ENCODE measurements around the gene FARP1. TPM values are rescaled to one million over a fixed set of nuclear protein-coding genes. Genes with fewer than 3 reads are reported as not detected.
"Not testable (repeated sequence)": the region's sequence is repeated elsewhere in the genome, so short reads cannot be mapped to it uniquely, and the experiment has no call there.

FARP1 gene
- total RNA-seq, 2 donors from 2014 or later, result 89.5 to 93.6 TPM

GRCh38 chr13:98365302-98365701, 222.4 kb downstream of the FARP1 start:
- H3K4me1 ChIP-seq, result no peaks in the 10 kb centered on the region
- no peaks in the 10 kb centered on the region for H3K36me3 ChIP-seq (replicated peaks in 1 of 2; ENCODE audit: insufficient read depth in 1 of 2, low read depth in 2 of 2)
- DNase-seq, result no peak
- no peak overlapping the region for H3K4me3 ChIP-seq
- H3K27me3 ChIP-seq, result no peaks in the 10 kb centered on the region
- H3K27ac ChIP-seq, result no peak overlapping the region
- H3K9me3 ChIP-seq, result no peaks in the 10 kb centered on the region
- ATAC-seq, result no peak
- WGBS, 2 donors, result 77 to 79% methylated on average over 3 of the region's 3 CpGs
- intact Hi-C loops (cut with DNase I), result no loop called here
- TF ChIP-seq POLR2A (IDR thresholded peaks at IDR 0.05), result no peak
- no peak for TF ChIP-seq CTCF (IDR thresholded peaks at IDR 0.05)

GRCh38 chr13:98366010-98366409, 223.1 kb downstream of the FARP1 start:
- Histone ChIP-seq H3K4me3 (no peak overlapping the region), H3K36me3 (replicated peaks in 1 of 2; ENCODE audit: insufficient read depth in 1 of 2, low read depth in 2 of 2) (no peaks in the 10 kb centered on the region), H3K27ac (no peak overlapping the region), H3K9me3 (no peaks in the 10 kb centered on the region), H3K4me1 (peaks cover 6% of the 10 kb centered on the region), H3K27me3 (no peaks in the 10 kb centered on the region)
- TF ChIP-seq POLR2A (IDR thresholded peaks at IDR 0.05) (no peak), CTCF (IDR thresholded peaks at IDR 0.05) (no peak)
- no peak for ATAC-seq
- 95 to 98% methylated on average over 2 of the region's 2 CpGs for WGBS, 2 donors
- DNase-seq, result no peak
- intact Hi-C loops (cut with DNase I), result no loop called here

GRCh38 chr13:98366443-98366842, 223.5 kb downstream of the FARP1 start:
- no peaks in the 10 kb centered on the region for H3K9me3 ChIP-seq
- H3K27me3 ChIP-seq, result no peaks in the 10 kb centered on the region
- no peak overlapping the region for H3K27ac ChIP-seq
- no peak overlapping the region for H3K4me3 ChIP-seq
- no peak for DNase-seq
- H3K36me3 ChIP-seq (replicated peaks in 1 of 2; ENCODE audit: insufficient read depth in 1 of 2, low read depth in 2 of 2), result no peaks in the 10 kb centered on the region
- peaks cover 10% of the 10 kb centered on the region for H3K4me1 ChIP-seq
- ATAC-seq, result no peak
- WGBS, 2 donors, result 95 to 96% methylated on average over 7 of the region's 7 CpGs
- intact Hi-C loops (cut with DNase I), result no loop called here
- TF ChIP-seq POLR2A (IDR thresholded peaks at IDR 0.05) (no peak), CTCF (IDR thresholded peaks at IDR 0.05) (no peak)

- Histone ChIP-seq H3K36me3 (replicated peaks in 1 of 2; ENCODE audit: insufficient read depth in 1 of 2, low read depth in 2 of 2) (no peaks in the 10 kb centered on the region), H3K27me3 (no peaks in the 10 kb centered on the region), H3K27ac (no peak overlapping the region), H3K4me1 (peaks cover 13% of the 10 kb centered on the region), H3K9me3 (no peaks in the 10 kb centered on the region), H3K4me3 (no peak overlapping the region)
- DNase-seq (no peak), ATAC-seq (no peak)
- 97 to 98% methylated on average over 4 of the region's 4 CpGs for WGBS, 2 donors
- intact Hi-C loops (cut with DNase I), result no loop called here
- TF ChIP-seq CTCF (IDR thresholded peaks at IDR 0.05) (no peak), POLR2A (IDR thresholded peaks at IDR 0.05) (no peak)
These were observed 224.1 kb downstream of the FARP1 start for GRCh38 chr13:98366959-98367358.

- intact Hi-C loops (cut with DNase I), result no loop called here
- ATAC-seq (no peak), DNase-seq (no peak)
- H3K9me3 ChIP-seq, result no peaks in the 10 kb centered on the region
- 85 to 90% methylated on average over 2 of the region's 2 CpGs for WGBS, 2 donors
- H3K27me3 ChIP-seq, result no peaks in the 10 kb centered on the region
- H3K36me3 ChIP-seq (replicated peaks in 1 of 2; ENCODE audit: insufficient read depth in 1 of 2, low read depth in 2 of 2), result no peaks in the 10 kb centered on the region
- H3K4me3 ChIP-seq, result no peak overlapping the region
- no peak for TF ChIP-seq CTCF (IDR thresholded peaks at IDR 0.05)
- TF ChIP-seq POLR2A (IDR thresholded peaks at IDR 0.05), result no peak
- peaks cover 17% of the 10 kb centered on the region for H3K4me1 ChIP-seq
- no peak overlapping the region for H3K27ac ChIP-seq
These were observed 225.1 kb downstream of the FARP1 start for GRCh38 chr13:98368019-98368418.

- H3K9me3 ChIP-seq; ATAC-seq; intact Hi-C loops (cut with DNase I); H3K36me3 ChIP-seq (replicated peaks in 1 of 2; ENCODE audit: insufficient read depth in 1 of 2, low read depth in 2 of 2); H3K4me3 ChIP-seq; H3K27ac ChIP-seq; H3K27me3 ChIP-seq; DNase-seq: not testable (repeated sequence)
- WGBS, 2 donors, result 93 to 100% methylated on average over 2 of the region's 2 CpGs
- peaks cover 20% of the 10 kb centered on the region for H3K4me1 ChIP-seq
These were observed 226.6 kb downstream of the FARP1 start for GRCh38 chr13:98369520-98369919.

Measured in body of pancreas (tissue), 4 donors.